Measurements from ENCODE around the gene HEXB. TPM values are rescaled to one million over a fixed set of nuclear protein-coding genes. Genes with fewer than 3 reads are reported as not detected.

Gene HEXB
- total RNA-seq, result 100 to 1,000 TPM in 8 of 10 donors, 10 to 100 TPM in 2; 79.4 to 225 (median 115) TPM
- 10 to 100 TPM; 68.7 to 93.8 TPM for polyA plus RNA-seq
- long read RNA-seq, donor 1, transcript HEXB-201 (14 exons, 1,901 nt), result major isoform, 97 of 107 reads
- long read RNA-seq, donor 1, partial matches to known transcripts, result 5 of 107 reads
- long read RNA-seq, donor 1, other reads (novel, unspliced or antisense), result 2 of 107 reads
- long read RNA-seq, donor 2, transcript HEXB-201 (14 exons, 1,901 nt), result major isoform, 110 of 120 reads
- long read RNA-seq, donor 2, partial matches to known transcripts, result 2 of 120 reads
- long read RNA-seq, donor 2, other reads (novel, unspliced or antisense), result 8 of 120 reads
- long read RNA-seq, donor 3, transcript HEXB-201 (14 exons, 1,901 nt), result major isoform, 402 of 428 reads
- long read RNA-seq, donor 3, partial matches to known transcripts, result 5 of 428 reads
- long read RNA-seq, donor 3, other reads (novel, unspliced or antisense), result 16 of 428 reads

DNA sequence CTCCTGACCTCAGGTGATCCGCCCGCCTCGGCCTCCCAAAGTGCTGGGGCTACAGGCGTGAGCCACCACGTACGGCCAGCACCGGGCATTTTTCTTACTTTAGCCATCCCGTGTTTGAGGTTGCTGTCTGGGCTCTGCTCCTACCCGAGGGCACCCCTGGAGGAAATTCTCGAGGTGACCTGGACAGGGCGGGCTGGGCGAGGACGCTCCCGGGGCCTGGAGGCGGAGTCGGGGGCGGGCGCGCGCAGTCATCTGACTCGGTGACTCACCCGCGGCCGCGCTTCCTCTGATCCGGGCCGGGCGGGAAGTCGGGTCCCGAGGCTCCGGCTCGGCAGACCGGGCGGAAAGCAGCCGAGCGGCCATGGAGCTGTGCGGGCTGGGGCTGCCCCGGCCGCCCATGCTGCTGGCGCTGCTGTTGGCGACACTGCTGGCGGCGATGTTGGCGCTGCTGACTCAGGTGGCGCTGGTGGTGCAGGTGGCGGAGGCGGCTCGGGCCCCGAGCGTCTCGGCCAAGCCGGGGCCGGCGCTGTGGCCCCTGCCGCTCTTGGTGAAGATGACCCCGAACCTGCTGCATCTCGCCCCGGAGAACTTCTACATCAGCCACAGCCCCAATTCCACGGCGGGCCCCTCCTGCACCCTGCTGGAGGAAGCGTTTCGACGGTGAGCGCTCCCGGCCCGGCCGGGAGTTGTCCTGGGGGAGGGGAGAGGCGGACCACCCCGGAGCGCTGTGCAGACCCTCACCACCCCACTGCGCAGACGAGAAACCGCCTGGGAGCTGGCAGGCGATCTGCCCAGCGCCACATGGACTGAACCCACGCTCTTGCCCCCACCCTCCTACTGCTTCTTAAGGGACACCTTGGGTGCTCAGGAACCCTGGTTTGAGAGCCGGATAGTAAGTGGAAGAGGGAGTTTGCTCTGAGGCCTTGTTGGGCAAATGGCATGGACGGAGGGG lies at the start of gene HEXB:
TSS of gene HEXB (plus strand) at position 334 of the 952 bp plus-strand sequence. CDS start at position 362, 28 bp downstream.
- Histone ChIP-seq H3K4me1 (peaks cover 0 to 36% (median 23%) of the 10 kb centered on the region in 9 donors), H3K9me3 (no peaks in the 10 kb centered on the region), H3K36me3 (peaks cover 0 to 20% (median 3%) of the 10 kb centered on the region in 9 donors), H3K4me3 (peak within 1 kb of the TSS; percentile 77 to 97 (median 92)), H3K27me3 (no peaks in the 10 kb centered on the region), H3K27ac (peak within 1 kb of the TSS; percentile 79 to 95 (median 88))
- ATAC-seq (peak; percentile 97 to 99 (median 99)), DNase-seq (peak; percentile 91 to 92)
- TF ChIP-seq, protein P1, sequence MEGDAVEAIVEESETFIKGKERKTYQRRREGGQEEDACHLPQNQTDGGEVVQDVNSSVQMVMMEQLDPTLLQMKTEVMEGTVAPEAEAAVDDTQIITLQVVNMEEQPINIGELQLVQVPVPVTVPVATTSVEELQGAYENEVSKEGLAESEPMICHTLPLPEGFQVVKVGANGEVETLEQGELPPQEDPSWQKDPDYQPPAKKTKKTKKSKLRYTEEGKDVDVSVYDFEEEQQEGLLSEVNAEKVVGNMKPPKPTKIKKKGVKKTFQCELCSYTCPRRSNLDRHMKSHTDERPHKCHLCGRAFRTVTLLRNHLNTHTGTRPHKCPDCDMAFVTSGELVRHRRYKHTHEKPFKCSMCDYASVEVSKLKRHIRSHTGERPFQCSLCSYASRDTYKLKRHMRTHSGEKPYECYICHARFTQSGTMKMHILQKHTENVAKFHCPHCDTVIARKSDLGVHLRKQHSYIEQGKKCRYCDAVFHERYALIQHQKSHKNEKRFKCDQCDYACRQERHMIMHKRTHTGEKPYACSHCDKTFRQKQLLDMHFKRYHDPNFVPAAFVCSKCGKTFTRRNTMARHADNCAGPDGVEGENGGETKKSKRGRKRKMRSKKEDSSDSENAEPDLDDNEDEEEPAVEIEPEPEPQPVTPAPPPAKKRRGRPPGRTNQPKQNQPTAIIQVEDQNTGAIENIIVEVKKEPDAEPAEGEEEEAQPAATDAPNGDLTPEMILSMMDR (IDR thresholded peaks at IDR 0.05), result peak in 2 of 9 donors; percentile 2 to 14
- 4 to 5% methylated on average over 74 to 78 of the region's 78 CpGs for WGBS, 2 donors
- intact Hi-C loops (cut with DNase I), result loop anchor here in 2 of 10 donors (5.0 to 10.0 kb wide), 3 partner anchors 80 to 1030 kb away; partner anchors contain the start of genes GFM2 (in 2 of the 2), NSA2 (in 2 of the 2) and POC5 (in 1 of the 2)

DNA sequence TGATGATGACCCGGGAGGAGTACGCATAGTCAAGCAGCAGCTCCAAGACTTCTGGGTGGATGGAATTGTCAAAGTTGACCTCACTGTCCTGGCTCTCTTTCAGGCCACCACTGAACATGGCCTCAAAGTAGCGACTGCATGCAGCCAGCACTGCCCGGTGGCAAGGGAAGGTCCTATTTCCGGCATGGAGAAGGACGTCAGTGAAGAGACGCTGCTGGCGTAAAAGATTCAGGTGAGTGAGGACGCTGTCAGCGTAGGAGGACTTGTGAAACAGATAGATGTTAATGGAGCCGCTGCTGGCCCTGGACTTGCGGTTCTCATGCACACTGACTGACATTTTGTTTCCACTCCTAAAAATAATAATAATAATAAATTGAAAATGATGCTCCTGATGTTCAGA lies 48.9 kb upstream of the HEXB start:
- Histone ChIP-seq H3K27ac (no peak overlapping the region), H3K36me3 (peaks cover 0 to 52% (median 5%) of the 10 kb centered on the region in 9 donors), H3K27me3 (no peaks in the 10 kb centered on the region), H3K9me3 (no peaks in the 10 kb centered on the region), H3K4me1 (peaks cover 0 to 73% (median 45%) of the 10 kb centered on the region in 9 donors), H3K4me3 (peak overlapping the region in 2 of 10 donors; percentile 3 to 17)
- intact Hi-C loops (cut with DNase I), result loop anchor here in 6 of 10 donors (5.0 to 10.0 kb wide), 10 partner anchors 51 to 589 kb away; no protein-coding TSS in a partner anchor
- DNase-seq (no peak), ATAC-seq (no peak)
- WGBS, 2 donors, result 83 to 86% methylated on average over 12 of the region's 12 CpGs
- TF ChIP-seq, protein P1 (IDR thresholded peaks at IDR 0.05), result no peak

DNA sequence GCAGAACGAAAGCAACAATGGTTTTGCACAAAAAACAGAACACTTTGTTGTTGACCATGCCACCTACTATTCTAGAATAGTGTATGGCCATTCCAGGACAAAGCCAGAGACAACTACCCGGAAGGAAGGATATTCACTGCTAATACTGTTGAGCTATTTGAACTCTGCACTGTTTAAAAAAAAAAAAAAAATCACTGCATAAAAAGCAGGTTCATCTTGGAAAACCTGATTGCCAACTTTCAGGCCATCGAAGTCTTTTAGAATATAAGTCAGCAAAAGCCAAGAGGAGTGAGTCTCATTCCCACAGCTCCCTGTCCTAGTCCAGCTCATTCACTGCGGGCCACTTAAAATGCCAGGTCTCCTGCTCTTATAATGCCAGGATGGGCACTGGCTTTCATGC lies 48.5 kb upstream of the HEXB start:
- peak overlapping the region in 3 of 10 donors; percentile 17 to 89 (median 23) for H3K4me3 ChIP-seq
- no peak for ATAC-seq
- no peak overlapping the region for H3K27ac ChIP-seq
- no peaks in the 10 kb centered on the region for H3K27me3 ChIP-seq
- TF ChIP-seq, protein P1 (IDR thresholded peaks at IDR 0.05), result no peak
- peaks cover 0 to 52% (median 5%) of the 10 kb centered on the region in 9 donors for H3K36me3 ChIP-seq
- 70 to 78% methylated on average over 4 of the region's 4 CpGs for WGBS, 2 donors
- H3K9me3 ChIP-seq, result no peaks in the 10 kb centered on the region
- intact Hi-C loops (cut with DNase I), result loop anchor here in 6 of 10 donors (5.0 to 10.0 kb wide), 10 partner anchors 52 to 589 kb away; no protein-coding TSS in a partner anchor
- peaks cover 0 to 72% (median 43%) of the 10 kb centered on the region in 9 donors for H3K4me1 ChIP-seq
- DNase-seq, result no peak

Measured in heart right ventricle (tissue), 16 donors.